GM12892 (cell line): ENCODE data around the gene IFIH1.

Experiments used
- POLR2A ChIP-seq: IDR thresholded peaks from 2 replicates; pipeline ENCODE4 v1.6.1; 2011; ENCODE audit warnings: low read depth, low read length, control low read depth
- POLR2AphosphoS5 ChIP-seq: IDR thresholded peaks from 2 replicates; pipeline ENCODE4 v1.6.1; 2011; ENCODE audit warnings: low read depth, low read length, control low read depth
- TAF1 ChIP-seq: IDR thresholded peaks from 2 replicates; pipeline ENCODE4 v1.6.1; 2011; ENCODE audit warnings: low read depth, mild to moderate bottlenecking, control low read depth, low read length, borderline replicate concordance

DNA sequence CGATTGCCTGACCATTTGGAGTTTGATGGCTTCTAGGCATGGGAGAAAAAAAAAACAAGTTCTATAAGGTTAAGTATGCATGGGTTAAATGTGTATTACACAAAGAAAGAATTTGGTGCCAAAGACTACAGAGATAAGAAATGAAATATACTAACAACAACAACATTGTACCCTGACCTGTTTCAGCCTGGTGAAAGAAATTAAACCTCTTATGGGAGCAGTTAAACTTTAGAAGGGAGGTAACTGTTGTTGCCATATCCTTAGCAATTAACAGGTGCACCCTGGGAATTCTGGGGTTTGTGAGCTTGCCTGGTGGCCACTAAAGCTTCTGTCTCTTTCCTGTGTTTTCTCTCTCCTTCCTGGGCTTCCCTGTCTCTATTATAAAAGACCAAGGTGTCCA is 6.5 kb upstream of the IFIH1 start:
- no peak for TF ChIP-seq POLR2A
- TF ChIP-seq POLR2AphosphoS5, result no peak
- TF ChIP-seq TAF1, result no peak
